Measurements from ENCODE around the gene RFX2. TPM values are rescaled to one million over a fixed set of nuclear protein-coding genes. Genes with fewer than 3 reads are reported as not detected.

Gene RFX2
- polyA plus RNA-seq, 2 of the 4 experiments (the other 2 are of a cell fraction) = 3.7 to 3.9 TPM

DNA sequence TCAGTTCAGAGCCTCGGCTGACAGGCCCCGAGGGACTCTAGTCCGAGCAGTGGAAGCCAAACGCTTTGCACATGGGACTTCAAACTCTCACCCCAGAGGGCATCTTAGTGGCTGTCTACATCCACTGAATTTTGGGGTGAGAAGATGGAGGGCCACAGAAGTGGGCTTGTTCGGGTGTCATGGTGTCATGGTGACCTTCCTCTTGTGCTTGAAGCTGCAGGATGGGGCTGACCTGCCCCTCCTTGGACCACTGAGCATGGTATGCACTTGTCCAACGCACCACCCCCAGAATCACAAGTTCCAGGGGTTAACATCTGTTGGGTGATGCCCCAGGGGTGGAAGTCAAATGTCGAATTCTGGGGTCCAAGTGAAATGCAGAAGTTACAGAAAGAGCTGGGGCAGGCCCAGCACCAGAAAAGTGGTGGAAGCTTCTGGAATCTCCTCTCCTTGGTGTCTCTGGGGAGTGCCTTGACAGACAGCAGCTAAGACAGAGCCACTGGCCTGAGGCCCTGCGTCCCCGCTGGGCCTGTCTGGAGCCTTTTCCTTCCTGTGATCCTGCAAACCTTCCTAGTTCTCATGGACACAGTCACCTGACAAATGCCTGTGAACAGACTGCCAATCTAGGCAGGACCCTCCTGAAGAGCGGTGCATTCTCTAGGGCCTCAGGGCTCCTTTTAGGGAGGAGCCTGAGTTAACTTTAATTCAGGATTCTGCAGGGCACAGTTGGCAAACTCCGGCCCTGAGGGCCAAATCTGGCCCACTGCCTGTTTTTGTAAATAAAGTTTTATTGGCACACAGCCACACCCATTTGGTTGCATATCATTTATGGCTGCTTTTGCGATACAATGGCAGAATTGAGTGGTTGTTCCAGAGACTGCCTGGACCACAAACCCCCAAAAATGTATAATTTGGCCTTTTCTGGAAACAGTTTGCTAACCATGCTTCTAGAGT lies 67.2 kb downstream of the RFX2 start:
- no peak overlapping the region for H3K4me3 ChIP-seq
- no peak for TF ChIP-seq MAZ (IDR thresholded peaks at IDR 0.05; ENCODE audit: borderline replicate concordance, low read depth, low read length)
- no peak for TF ChIP-seq ZC3H11A (IDR thresholded peaks at IDR 0.05)
- no peak for TF ChIP-seq JUN (IDR thresholded peaks at IDR 0.05)
- TF ChIP-seq NFE2L2 (conservative IDR thresholded peaks at IDR 0.05; ENCODE audit: low read length) = no peak
- no peak for TF ChIP-seq SREBF2 (IDR thresholded peaks at IDR 0.05)
- TF ChIP-seq POLR2AphosphoS2 (conservative IDR thresholded peaks at IDR 0.05; ENCODE audit: low read length) = no peak
- no peak for TF ChIP-seq EP300 (IDR thresholded peaks at IDR 0.05)
- no peak for TF ChIP-seq TFCP2L1 (CRISPR knock-in tag; IDR thresholded peaks at IDR 0.05)
- TF ChIP-seq, protein P1, sequence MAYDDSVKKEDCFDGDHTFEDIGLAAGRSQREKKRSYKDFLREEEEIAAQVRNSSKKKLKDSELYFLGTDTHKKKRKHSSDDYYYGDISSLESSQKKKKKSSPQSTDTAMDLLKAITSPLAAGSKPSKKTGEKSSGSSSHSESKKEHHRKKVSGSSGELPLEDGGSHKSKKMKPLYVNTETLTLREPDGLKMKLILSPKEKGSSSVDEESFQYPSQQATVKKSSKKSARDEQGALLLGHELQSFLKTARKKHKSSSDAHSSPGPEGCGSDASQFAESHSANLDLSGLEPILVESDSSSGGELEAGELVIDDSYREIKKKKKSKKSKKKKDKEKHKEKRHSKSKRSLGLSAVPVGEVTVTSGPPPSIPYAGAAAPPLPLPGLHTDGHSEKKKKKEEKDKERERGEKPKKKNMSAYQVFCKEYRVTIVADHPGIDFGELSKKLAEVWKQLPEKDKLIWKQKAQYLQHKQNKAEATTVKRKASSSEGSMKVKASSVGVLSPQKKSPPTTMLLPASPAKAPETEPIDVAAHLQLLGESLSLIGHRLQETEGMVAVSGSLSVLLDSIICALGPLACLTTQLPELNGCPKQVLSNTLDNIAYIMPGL (CRISPR knock-in tag; IDR thresholded peaks at IDR 0.05; ENCODE audit: borderline replicate concordance) = no peak
- TF ChIP-seq, protein P2, sequence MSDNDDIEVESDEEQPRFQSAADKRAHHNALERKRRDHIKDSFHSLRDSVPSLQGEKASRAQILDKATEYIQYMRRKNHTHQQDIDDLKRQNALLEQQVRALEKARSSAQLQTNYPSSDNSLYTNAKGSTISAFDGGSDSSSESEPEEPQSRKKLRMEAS (IDR thresholded peaks at IDR 0.05) = no peak
- TF ChIP-seq CBX8 (IDR thresholded peaks at IDR 0.05) = no peak
- TF ChIP-seq, protein P3, sequence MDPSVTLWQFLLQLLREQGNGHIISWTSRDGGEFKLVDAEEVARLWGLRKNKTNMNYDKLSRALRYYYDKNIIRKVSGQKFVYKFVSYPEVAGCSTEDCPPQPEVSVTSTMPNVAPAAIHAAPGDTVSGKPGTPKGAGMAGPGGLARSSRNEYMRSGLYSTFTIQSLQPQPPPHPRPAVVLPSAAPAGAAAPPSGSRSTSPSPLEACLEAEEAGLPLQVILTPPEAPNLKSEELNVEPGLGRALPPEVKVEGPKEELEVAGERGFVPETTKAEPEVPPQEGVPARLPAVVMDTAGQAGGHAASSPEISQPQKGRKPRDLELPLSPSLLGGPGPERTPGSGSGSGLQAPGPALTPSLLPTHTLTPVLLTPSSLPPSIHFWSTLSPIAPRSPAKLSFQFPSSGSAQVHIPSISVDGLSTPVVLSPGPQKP (IDR thresholded peaks at IDR 0.05; ENCODE audit: low read depth, low read length) = no peak
- no peak for TF ChIP-seq CBX2 (IDR thresholded peaks at IDR 0.05; ENCODE audit: borderline replicate concordance, low read depth)
- no peak for TF ChIP-seq ZNF302 (CRISPR knock-in tag; IDR thresholded peaks at IDR 0.05)
- TF ChIP-seq HOXB5 (CRISPR knock-in tag; IDR thresholded peaks at IDR 0.05) = no peak
- TF ChIP-seq HOXA7 (CRISPR knock-in tag; IDR thresholded peaks at IDR 0.05) = no peak
- TF ChIP-seq ESRRA (IDR thresholded peaks at IDR 0.05; ENCODE audit: borderline replicate concordance, low read length) = no peak
- TF ChIP-seq HOXB13 (CRISPR knock-in tag; IDR thresholded peaks at IDR 0.05; ENCODE audit: low read depth) = no peak
- TF ChIP-seq, protein P4, sequence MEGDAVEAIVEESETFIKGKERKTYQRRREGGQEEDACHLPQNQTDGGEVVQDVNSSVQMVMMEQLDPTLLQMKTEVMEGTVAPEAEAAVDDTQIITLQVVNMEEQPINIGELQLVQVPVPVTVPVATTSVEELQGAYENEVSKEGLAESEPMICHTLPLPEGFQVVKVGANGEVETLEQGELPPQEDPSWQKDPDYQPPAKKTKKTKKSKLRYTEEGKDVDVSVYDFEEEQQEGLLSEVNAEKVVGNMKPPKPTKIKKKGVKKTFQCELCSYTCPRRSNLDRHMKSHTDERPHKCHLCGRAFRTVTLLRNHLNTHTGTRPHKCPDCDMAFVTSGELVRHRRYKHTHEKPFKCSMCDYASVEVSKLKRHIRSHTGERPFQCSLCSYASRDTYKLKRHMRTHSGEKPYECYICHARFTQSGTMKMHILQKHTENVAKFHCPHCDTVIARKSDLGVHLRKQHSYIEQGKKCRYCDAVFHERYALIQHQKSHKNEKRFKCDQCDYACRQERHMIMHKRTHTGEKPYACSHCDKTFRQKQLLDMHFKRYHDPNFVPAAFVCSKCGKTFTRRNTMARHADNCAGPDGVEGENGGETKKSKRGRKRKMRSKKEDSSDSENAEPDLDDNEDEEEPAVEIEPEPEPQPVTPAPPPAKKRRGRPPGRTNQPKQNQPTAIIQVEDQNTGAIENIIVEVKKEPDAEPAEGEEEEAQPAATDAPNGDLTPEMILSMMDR (IDR thresholded peaks at IDR 0.05) = no peak
- H3K4me1 ChIP-seq = peaks cover under 1% of the 10 kb centered on the region; the same call in 1 of the 3 replicates
- ChIA-PET POLR2A (no interaction called here), CTCF (interaction anchor here (0.7 to 3.2 kb wide), 3 partner anchors 20 to 83 kb away, joined by 4 to 20 read pairs (median 5); no protein-coding TSS in a partner anchor)
- no peak overlapping the region for H3K4me2 ChIP-seq
- H3K9me3 ChIP-seq = no peaks in the 10 kb centered on the region
- FAIRE-seq (no peak), DNase-seq (ENCODE audit: low read depth in 1 of 2, low spot score in 1 of 2) (no peak), ATAC-seq (no peak)
- no peak overlapping the region for H3K27ac ChIP-seq
- WGBS (ENCODE audit: missing lambda C conversion rate) = 66% methylated on average over 7 of the region's 12 CpGs

DNA sequence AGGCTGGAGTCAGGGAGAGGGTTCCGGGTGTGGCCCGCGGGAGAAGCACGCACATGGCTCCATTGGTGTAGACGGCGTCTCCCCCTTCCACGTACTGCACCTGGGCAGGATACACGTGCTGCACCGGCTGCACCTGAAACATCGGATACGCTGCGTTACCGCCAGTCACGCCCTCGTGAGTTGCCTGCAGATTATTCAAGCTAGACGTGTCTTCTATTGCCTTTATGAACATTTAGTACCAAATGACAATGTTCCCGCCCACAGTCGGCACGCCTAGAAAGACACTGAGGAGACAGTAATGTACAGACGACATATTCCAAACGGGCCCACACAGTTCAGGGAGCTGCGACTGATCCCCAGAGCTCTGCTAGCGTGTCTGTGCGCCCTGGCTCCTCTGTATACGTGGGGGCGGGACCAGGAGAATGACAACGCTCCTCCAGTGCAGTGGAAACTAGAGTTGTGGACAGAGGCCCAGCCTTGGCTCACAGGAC lies 68.3 kb downstream of the RFX2 start:
- POLR2A ChIA-PET = no interaction called here
- TF ChIP-seq RARB (CRISPR knock-in tag; IDR thresholded peaks at IDR 0.05) (no peak), MAFK (IDR thresholded peaks at IDR 0.05; ENCODE audit: partially characterized antibody) (no peak), FOSL2 (IDR thresholded peaks at IDR 0.05) (no peak), FOSL2 (CRISPR knock-in tag; IDR thresholded peaks at IDR 0.05) (no peak), HEYL (CRISPR knock-in tag; IDR thresholded peaks at IDR 0.05) (no peak)

More for the DNA sequence above, 68.3 kb downstream of the RFX2 start:
- ATAC-seq (no peak), FAIRE-seq (no peak), DNase-seq (ENCODE audit: low read depth in 1 of 2, low spot score in 1 of 2) (no peak)
- no peak overlapping the region for H3K4me3 ChIP-seq
- no peaks in the 10 kb centered on the region for H3K9me3 ChIP-seq
- CTCF ChIA-PET = interaction anchor here (1.0 kb wide), 1 partner anchor 53 kb away, joined by 3 read pairs; no protein-coding TSS in a partner anchor
- no peak overlapping the region for H3K27ac ChIP-seq
- no peak overlapping the region for H3K4me2 ChIP-seq
- WGBS (ENCODE audit: missing lambda C conversion rate) = 95% methylated on average over 27 of the region's 27 CpGs
- no peaks in the 10 kb centered on the region for H3K4me1 ChIP-seq
